MCF 10A (cell line): Measurements from ENCODE around the gene CDA. TPM values are rescaled to one million over a fixed set of nuclear protein-coding genes. Genes with fewer than 3 reads are reported as not detected.

Experiments
- BruUV-seq: library from RNA; stranded (reverse); fragments of 400-500 nt; replicated peaks from 2 replicates; lab custom pipeline; 2021; lab: Mats Ljungman, UMichigan
- CTCF ChIA-PET: fragments of 300-600 bp; sonication (Branson Sonifier 250); formaldehyde crosslinking; extraction: SDS; loops from one replicate; lab custom pipeline; 2021; ENCODE audit warnings: antibody characterized with exemption, inconsistent platforms; lab: Yijun Ruan, JAX
- POLR2A ChIA-PET: fragments of 300-600, 350-650 bp; sonication (Branson Sonifier 250); formaldehyde crosslinking; extraction: SDS; loops from one replicate; lab custom pipeline; 2020; ENCODE audit warnings: antibody characterized with exemption, inconsistent platforms; lab: Yijun Ruan, JAX
- DNase-seq: peaks from one replicate; pipeline ENCODE4 v3.0.0-alpha.2; 2018; ENCODE audit not compliant: unreplicated experiment
- H3K27ac Mint-ChIP-seq: one replicate; pipeline ENCODE4 v1.8.0; 2022; ENCODE audit warnings: mild to moderate bottlenecking, low read depth, mixed read lengths; ENCODE audit not compliant: unreplicated experiment
- H3K27me3 Mint-ChIP-seq: one replicate; pipeline ENCODE4 v1.8.0; 2022; ENCODE audit warnings: mixed read lengths; ENCODE audit not compliant: insufficient read depth, unreplicated experiment
- H3K36me3 Mint-ChIP-seq: one replicate; pipeline ENCODE4 v1.8.0; 2022; ENCODE audit warnings: mild to moderate bottlenecking, moderate library complexity, mixed read lengths; ENCODE audit not compliant: insufficient read depth, unreplicated experiment
- H3K4me1 Mint-ChIP-seq: one replicate; pipeline ENCODE4 v1.8.0; 2022; ENCODE audit warnings: mixed read lengths; ENCODE audit not compliant: insufficient read depth, unreplicated experiment
- H3K4me3 Mint-ChIP-seq: one replicate; pipeline ENCODE4 v1.8.0; 2022; ENCODE audit warnings: mild to moderate bottlenecking, moderate library complexity, mixed read lengths; ENCODE audit not compliant: unreplicated experiment
- H3K9me3 Mint-ChIP-seq: one replicate; pipeline ENCODE4 v1.8.0; 2022; ENCODE audit warnings: mixed read lengths; ENCODE audit not compliant: unreplicated experiment
- CTCF ChIP-seq: fragments of 200-600 bp; IDR thresholded peaks from one replicate; pipeline ENCODE4 v1.8.0; 2022; ENCODE audit warnings: antibody characterized with exemption, mild to moderate bottlenecking; ENCODE audit not compliant: unreplicated experiment
- intact Hi-C: fragments of 100-400 bp; cut with micrococcal nuclease; formaldehyde crosslinking; loops from 2 replicates; pipeline ENCODE4 v1.14.1; 2022
- total RNA-seq: library from RNA; stranded (reverse); gene quantifications from 2 replicates; pipeline ENCODE4 v1.2.3, GENCODE V29; 2022

Gene CDA
- total RNA-seq, 1 experiment from 2014 or later: not detected

GRCh38 chr1:20610970-20611369 is 22.1 kb downstream of the CDA start:
- intact Hi-C loops: no loop called here
- CTCF ChIA-PET: interaction anchor here (0.7 to 1.2 kb wide), 3 partner anchors 21 to 36 kb away, joined by 3 to 4 read pairs (median 4); partner anchors contain the start of gene PINK1
- H3K9me3 Mint-ChIP-seq: peaks cover 7% of the 10 kb centered on the region
- peaks cover 22% of the 10 kb centered on the region for H3K4me1 Mint-ChIP-seq
- TF ChIP-seq CTCF: no peak
- peaks cover 6% of the 10 kb centered on the region for H3K36me3 Mint-ChIP-seq
- no peaks in the 10 kb centered on the region for H3K27me3 Mint-ChIP-seq
- H3K4me3 Mint-ChIP-seq: no peak overlapping the region
- POLR2A ChIA-PET: interaction anchor here (0.6 to 3.8 kb wide), 2 partner anchors 23 to 179 kb away, joined by 3 to 41 read pairs; partner anchors contain the start of gene PINK1
- BruUV-seq: no TSS peak
- H3K27ac Mint-ChIP-seq: no peak overlapping the region
- no peak for DNase-seq

- Mint-ChIP-seq H3K27me3 (no peaks in the 10 kb centered on the region), H3K4me3 (no peak overlapping the region), H3K36me3 (peaks cover 6% of the 10 kb centered on the region), H3K4me1 (peaks cover 22% of the 10 kb centered on the region), H3K9me3 (peaks cover 7% of the 10 kb centered on the region), H3K27ac (peak overlapping the region; percentile 91)
- ChIA-PET CTCF (interaction anchor here (0.7 to 1.2 kb wide), 3 partner anchors 20 to 37 kb away, joined by 3 to 4 read pairs (median 4); partner anchors contain the start of gene PINK1), POLR2A (interaction anchor here (0.6 to 3.8 kb wide), 3 partner anchors 22 to 179 kb away, joined by 3 to 41 read pairs (median 8); partner anchors contain the start of genes DDOST and PINK1)
- no peak for TF ChIP-seq CTCF
- no TSS peak for BruUV-seq
- intact Hi-C loops: no loop called here
- no peak for DNase-seq
These were observed 22.8 kb downstream of the CDA start for GRCh38 chr1:20611652-20612051.

GRCh38 chr1:20612221-20612746 is 23.4 kb downstream of the CDA start:
- ChIA-PET CTCF (interaction anchor here (0.6 to 2.7 kb wide), 5 partner anchors 20 to 695 kb away, joined by 4 to 21 read pairs (median 5); no protein-coding TSS in a partner anchor), POLR2A (interaction anchor here (1.6 to 3.8 kb wide), 3 partner anchors 9 to 49 kb away, joined by 8 to 41 read pairs (median 12); partner anchors contain the start of genes DDOST and PINK1)
- intact Hi-C loops: no loop called here
- BruUV-seq: no TSS peak
- peaks cover 6% of the 10 kb centered on the region for H3K36me3 Mint-ChIP-seq
- peak; percentile 77 for DNase-seq
- H3K4me1 Mint-ChIP-seq: peaks cover 22% of the 10 kb centered on the region
- peak overlapping the region; percentile 91 for H3K27ac Mint-ChIP-seq
- H3K4me3 Mint-ChIP-seq: no peak overlapping the region
- peaks cover 7% of the 10 kb centered on the region for H3K9me3 Mint-ChIP-seq
- no peaks in the 10 kb centered on the region for H3K27me3 Mint-ChIP-seq
- no peak for TF ChIP-seq CTCF

GRCh38 chr1:20614131-20614579 is 25.3 kb downstream of the CDA start:
- peaks cover 22% of the 10 kb centered on the region for H3K4me1 Mint-ChIP-seq
- H3K4me3 Mint-ChIP-seq: no peak overlapping the region
- DNase-seq: no peak
- intact Hi-C loops: no loop called here
- H3K27me3 Mint-ChIP-seq: no peaks in the 10 kb centered on the region
- ChIA-PET CTCF (interaction anchor here (0.7 to 2.7 kb wide), 3 partner anchors 18 to 91 kb away, joined by 5 to 21 read pairs (median 10); no protein-coding TSS in a partner anchor), POLR2A (interaction anchor here (0.6 to 3.8 kb wide), 9 partner anchors 10 to 172 kb away, joined by 3 to 41 read pairs (median 4); partner anchors contain the start of gene PINK1)
- TF ChIP-seq CTCF: no peak
- H3K36me3 Mint-ChIP-seq: peaks cover 6% of the 10 kb centered on the region
- peak overlapping the region; percentile 91 for H3K27ac Mint-ChIP-seq
- peaks cover 7% of the 10 kb centered on the region for H3K9me3 Mint-ChIP-seq
- BruUV-seq: no TSS peak
